HG03097 (cell line): ENCODE data around the gene PHOX2A.
"Not testable (repeated sequence)": the region's sequence is repeated elsewhere in the genome, so short reads cannot be mapped to it uniquely, and the experiment has no call there.

Source experiments
- ATAC-seq: cut with Tn5 transposase; IDR thresholded peaks from one replicate; pipeline ENCODE4 v1.9.1; 2021; ENCODE audit not compliant: unreplicated experiment, low FRiP score

The PHOX2A gene

DNA sequence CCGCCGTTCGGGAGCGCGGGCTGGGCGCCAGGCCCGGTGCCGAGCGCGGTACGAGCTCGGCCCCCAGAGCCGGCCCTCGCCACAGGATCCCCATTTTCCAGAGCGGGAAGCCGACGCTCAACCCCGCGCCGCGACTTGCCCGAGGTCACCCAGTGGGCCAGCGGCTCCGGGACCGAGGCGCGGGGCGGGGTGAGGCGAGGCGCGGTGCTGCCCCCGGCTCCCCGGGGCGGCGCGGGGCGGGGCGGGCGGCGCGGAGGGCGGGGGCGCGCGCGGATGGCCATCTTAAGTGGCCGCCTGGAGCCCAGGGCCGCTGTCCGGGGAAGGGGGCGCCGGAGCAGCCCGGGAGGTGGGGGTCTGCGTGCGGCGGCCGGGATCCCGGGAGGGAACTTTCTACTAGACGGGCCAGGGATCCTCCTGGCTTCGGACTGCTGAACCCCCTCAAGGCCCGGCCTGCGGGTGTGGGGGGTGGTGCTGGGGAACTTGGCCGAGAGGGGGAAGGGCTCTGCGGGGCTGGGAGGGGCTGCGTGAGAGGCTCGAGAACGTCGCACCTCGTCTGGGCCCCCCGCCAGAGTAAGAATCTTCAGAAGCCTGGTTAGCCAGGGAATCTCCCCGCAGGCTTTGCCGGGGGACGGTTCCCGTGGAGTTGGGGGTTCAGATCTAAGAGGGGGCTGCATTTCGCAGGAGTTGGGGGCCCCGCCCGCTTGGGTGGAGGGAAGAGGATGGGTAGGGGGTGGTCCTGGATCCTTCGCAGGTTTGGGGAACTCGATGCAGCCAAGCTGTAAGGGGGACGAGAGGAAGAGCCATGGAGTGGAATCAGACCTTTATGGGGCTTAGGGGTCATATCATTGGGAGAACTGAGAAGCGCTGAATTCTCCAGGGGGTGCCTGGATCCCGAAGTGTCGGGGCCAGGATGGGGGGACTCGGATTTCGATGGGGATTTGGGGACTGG, 20.1 kb downstream of the PHOX2A start:
- peak; percentile 22 for ATAC-seq

GRCh38 chr11:72222907-72223614, 20.9 kb downstream of the PHOX2A start:
- peak; percentile 67 for ATAC-seq

DNA sequence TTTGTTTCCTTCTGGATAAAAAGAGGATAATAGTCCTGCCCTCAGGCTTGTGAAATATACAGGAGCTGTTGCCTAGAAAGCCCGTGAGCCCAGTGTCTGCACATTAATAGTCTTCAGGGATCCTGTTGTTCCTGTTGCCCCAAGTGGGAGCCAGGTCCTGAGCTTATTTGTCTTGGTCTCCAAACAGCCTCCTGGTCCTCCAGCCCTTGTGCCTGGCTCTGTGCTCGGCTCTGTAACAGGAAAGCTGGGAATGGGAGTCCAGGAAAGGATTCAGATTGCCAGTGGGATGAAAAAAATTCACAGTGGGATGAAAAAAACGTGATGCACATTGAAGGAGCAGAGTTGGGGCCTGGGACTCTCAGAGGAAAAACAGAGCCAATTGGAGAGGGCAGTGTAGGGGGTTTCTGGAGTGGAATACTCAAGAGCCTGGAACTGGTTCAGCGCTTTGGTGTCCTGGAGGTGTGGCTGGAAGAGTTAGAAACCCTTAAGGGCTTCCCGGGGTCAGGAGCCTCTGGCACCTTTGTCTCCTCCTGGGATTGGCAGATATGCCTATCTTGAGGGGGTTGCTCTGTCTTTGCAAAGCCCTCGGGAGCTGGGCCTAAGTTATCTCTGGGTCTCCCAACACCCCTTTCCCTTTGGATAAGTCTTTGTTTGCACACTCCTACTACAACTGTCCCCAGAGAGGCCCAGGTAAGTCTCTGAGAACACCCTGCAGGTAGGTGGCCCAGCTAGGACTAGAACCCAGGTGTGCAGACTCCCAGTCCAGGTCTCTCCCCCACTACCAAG, 21.7 kb downstream of the PHOX2A start:
- ATAC-seq = no peak

GRCh38 chr11:72221386-72222075, 22.4 kb downstream of the PHOX2A start:
- ATAC-seq = no peak

DNA sequence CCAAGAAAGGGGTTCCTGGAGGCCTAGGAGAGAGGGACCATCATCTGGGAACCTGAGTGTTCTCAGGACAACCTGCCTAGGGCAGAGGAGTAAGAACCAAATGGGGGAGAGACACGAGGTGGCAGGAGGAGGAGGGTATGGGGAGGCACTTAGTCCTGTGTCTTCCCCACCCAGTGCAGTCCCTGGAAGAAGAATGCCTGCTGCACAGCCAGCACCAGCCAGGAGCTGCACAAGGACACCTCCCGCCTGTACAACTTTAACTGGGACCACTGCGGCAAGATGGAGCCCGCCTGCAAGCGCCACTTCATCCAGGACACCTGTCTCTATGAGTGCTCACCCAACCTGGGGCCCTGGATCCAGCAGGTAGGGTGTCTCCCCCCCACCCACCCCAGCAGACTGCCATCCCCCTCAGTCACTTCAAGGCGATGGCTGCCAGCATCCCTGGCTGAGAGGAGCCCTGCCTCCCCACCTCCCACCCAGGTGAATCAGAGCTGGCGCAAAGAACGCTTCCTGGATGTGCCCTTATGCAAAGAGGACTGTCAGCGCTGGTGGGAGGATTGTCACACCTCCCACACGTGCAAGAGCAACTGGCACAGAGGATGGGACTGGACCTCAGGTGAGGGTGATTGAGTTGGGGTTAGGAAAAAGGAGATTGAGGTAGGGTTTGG, 23.1 kb downstream of the PHOX2A start:
- ATAC-seq = no peak

DNA sequence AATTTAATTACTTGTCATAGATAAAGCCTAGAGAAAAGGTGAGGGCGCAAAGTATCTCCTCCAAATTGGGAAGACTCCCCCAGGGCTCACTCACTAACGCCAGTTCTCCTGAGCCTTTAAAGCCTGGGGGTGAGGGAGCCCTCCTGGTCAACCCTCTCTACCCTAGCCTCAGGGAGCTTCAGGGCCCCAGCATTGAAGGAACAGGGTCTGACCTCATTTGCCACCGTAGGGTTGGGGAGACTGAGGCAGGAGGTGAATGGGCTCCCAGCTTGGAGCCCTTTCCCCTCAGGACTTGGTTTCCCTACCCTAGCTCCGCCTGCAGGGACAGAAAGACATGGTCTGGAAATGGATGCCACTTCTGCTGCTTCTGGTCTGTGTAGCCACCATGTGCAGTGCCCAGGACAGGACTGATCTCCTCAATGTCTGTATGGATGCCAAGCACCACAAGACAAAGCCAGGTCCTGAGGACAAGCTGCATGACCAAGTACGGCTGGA, 25.7 kb downstream of the PHOX2A start:
- ATAC-seq = no peak

DNA sequence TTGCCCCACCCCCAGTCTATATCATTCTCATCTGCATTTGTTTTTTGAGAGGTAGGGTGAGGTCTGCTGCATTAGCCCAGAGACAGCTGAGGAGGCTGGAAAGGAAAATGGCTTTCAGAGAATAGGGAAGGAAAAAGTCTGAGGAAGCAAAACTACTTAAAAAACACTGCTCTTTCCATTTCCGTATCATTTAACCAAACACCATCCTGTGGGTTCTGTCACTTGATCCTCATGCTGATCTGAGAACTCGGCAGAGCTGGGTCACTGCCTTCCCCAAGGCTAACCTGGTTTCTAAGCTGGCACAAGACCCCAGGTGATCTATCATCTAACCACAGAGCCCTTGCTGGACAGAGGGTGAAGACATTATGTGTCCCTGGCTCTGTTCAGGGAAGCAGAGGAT, 26.1 kb downstream of the PHOX2A start:
- ATAC-seq = no peak

GRCh38 chr11:72216638-72217037, 27.3 kb downstream of the PHOX2A start, which contains the start of gene FOLR2:
TSS of gene FOLR2 (plus strand) at chr11:72216794. CDS start at chr11:72218585, 1,791 bp downstream.
- no peak for ATAC-seq

DNA sequence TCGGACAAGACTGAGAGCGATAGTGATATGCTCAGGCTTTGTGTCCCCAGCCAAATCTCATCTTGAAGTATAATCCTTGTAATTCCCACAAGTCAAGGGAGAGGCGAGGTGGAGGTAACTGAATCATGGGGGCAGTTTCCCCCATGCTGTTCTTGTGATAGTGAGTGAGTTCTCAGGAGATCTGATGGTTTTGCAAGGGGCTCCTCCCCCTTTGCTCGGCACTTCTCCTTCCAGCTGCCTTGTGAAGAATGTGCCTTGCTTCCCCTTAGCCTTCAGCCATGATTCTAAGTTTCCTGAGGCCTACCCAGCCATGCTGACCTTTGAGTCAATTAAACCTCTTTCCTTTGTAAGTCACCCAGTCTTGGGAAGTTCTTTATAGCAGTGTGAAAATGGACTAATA, 34.9 kb downstream of the PHOX2A start:
- no peak for ATAC-seq

GRCh38 chr11:72208281-72208680, 35.7 kb downstream of the PHOX2A start:
- no peak for ATAC-seq

GRCh38 chr11:72206794-72207193, 37.2 kb downstream of the PHOX2A start:
- ATAC-seq = not testable (repeated sequence)

GRCh38 chr11:72204886-72205285, 39.1 kb downstream of the PHOX2A start:
- no peak for ATAC-seq

DNA sequence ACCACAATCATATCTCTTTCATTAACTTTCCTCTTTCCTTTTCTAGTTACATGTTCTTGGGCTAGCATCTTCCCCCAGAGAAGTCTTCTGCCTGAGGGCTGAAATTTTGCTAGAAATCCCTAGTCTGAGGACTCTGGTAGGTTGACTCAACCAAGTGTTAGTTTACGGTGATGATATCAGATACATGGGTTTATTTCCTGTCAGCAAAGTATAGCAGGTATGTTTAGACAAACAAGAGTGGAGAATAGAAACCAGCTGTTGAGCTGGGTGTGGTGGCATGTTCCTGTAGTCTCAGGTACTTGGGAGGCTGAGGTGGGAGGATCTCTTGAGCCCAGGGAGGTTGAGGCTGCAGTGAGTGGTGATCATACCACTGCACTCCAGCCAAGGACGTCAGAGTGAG, 40.8 kb downstream of the PHOX2A start:
- no peak for ATAC-seq

DNA sequence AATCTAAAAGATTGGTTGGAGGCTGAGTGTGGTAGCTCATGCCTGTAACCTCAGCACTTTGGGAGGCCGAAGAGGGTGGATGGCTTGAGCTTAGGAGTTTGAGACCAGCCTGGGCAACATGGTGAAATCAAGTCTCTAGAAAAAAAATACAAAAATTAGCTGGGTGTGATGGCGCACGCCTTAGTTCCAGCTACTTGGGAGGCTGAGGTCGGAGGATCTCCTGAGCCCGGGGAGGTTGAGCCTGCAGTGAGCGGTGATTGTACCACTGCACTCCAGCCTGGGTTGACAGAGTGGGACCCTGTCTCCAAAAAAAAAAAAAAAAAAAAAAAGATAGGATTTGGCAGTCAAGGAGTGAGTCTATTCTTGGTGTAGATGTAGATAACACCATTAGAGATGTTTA, 41.4 kb downstream of the PHOX2A start:
- no peak for ATAC-seq

- not testable (repeated sequence) for ATAC-seq
Measured at GRCh38 chr11:72201445-72201844, 42.5 kb downstream of the PHOX2A start.

DNA sequence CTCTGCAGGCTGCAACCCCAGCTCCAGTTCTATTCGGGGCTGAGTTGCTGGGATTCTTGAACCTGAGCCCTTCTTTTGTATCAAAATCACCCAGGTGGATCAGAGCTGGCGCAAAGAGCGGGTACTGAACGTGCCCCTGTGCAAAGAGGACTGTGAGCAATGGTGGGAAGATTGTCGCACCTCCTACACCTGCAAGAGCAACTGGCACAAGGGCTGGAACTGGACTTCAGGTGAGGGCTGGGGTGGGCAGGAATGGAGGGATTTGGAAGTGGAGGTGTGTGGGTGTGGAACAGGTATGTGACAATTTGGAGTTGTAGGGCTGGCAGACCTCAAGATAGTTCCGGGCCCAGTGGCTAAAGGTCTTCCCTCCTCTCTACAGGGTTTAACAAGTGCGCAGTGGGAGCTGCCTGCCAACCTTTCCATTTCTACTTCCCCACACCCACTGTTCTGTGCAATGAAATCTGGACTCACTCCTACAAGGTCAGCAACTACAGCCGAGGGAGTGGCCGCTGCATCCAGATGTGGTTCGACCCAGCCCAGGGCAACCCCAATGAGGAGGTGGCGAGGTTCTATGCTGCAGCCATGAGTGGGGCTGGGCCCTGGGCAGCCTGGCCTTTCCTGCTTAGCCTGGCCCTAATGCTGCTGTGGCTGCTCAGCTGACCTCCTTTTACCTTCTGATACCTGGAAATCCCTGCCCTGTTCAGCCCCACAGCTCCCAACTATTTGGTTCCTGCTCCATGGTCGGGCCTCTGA, 48.3 kb downstream of the PHOX2A start:
- no peak for ATAC-seq

- ATAC-seq = no peak
Measured at GRCh38 chr11:72191961-72192381, 52.0 kb downstream of the PHOX2A start, which contains the start of gene FOLR1. TSS of gene FOLR1 (plus strand) at chr11:72192140. CDS start at chr11:72192174, 34 bp downstream.

DNA sequence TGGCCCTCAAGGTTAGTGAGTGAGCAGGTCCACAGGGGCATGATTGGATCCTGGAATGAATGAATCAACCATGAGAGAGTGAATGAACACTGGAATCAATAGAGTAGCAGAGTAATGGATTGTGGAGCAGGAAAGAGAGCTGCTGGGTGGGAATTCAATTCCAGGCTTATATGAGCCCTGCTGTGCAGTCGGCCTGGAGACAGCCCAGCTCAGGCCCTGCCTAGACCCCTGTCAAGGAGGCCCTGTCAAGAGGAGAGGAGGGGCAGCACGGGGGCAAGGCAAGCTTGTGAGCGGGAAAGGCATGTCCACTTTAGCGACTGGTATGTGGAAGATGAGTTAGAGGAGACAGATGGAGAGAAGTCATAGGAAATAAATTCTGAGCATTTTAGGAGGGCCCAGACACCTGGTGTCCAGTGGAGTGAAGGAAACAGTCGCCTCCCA, 53.3 kb downstream of the PHOX2A start:
- no peak for ATAC-seq
